GM21825 (cell line): ENCODE results near the gene ATIC.

Experiments used
- ATAC-seq: cut with Tn5 transposase; IDR thresholded peaks from one replicate; pipeline ENCODE4 v1.9.1; 2021; ENCODE audit warnings: mild to moderate bottlenecking, moderate library complexity; ENCODE audit not compliant: unreplicated experiment

The ATIC gene

DNA sequence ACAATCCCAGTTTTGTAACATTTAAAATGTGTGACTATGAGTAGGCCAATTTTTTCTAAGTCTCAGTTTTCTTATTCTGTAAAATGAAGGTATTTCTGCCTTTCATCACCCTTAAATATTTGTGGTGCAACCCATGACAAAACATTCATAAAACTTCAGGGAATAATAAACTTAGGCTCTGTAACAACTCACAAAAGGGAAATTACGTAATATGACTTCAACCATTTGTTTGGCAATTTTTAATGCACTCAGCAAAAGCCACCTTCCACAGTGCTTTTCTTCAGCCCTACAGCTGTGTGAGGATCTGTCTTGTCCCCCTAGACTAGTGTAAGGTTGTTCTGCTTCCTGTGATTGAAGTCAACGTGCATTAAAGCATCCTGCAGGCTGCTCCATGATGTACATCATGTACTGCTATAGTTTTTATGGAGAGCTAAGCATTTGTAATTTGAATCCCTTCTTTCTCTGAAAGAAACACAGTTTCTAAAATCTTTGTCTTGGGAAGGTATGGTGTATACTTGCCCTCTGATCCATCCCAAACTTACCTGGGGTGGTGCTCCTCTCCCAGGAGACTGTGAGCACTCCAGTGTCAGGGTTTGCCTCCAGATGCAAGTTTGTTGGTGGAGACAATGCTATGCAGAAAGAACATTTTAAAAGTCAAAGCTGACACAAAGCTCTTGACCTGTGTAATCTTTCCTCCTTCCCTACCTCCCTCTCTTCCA, 84.9 kb downstream of the ATIC start:
- no peak for ATAC-seq

DNA sequence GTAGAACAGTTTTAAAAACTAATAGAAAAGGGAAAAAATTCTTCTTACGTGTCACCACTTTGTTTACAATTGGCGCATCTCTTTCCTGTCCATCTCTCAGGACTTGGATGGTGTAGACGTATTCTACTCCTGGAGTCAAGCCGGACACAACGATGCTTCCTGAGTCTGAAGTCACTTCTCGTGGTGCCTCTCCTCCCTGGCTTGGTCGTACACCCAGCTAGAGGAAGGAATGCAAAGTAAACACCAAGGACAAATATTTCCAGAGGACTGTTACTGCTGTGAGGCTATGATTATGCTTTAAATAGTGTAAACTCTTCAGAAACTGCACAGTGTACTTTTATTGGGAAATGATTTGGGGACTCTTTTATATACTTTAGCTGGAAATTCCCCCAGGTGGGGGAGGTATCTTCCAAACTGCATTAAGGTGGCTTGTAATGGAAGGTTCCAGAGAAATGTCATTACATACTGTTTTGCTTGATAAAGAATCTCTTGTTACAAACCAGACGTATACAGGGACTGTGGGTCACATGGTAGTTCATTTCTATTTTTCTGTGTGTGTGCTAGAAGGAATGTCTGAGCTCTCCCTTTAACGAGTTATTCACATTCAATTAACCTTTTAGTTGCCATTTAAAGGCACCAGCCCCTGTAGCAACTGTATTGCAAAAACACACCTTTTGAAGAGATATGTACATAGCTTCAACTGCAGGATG, 85.9 kb downstream of the ATIC start:
- ATAC-seq, result no peak

GRCh38 chr2:215399067-215399716, 87.3 kb downstream of the ATIC start:
- no peak for ATAC-seq
